HG02981 (cell line): ENCODE measurements around the gene ASIC2.
"Not testable (repeated sequence)": the region's sequence is repeated elsewhere in the genome, so short reads cannot be mapped to it uniquely, and the experiment has no call there.

Source experiments
- ATAC-seq: cut with Tn5 transposase; IDR thresholded peaks from one replicate; pipeline ENCODE4 v1.9.1; 2021; ENCODE audit warnings: mild to moderate bottlenecking, moderate library complexity; ENCODE audit not compliant: unreplicated experiment

Gene ASIC2

GRCh38 chr17:32995416-32996045, 297.6 kb downstream of the ASIC2 start:
- no peak for ATAC-seq

GRCh38 chr17:32993977-32994376, 299.1 kb downstream of the ASIC2 start:
- no peak for ATAC-seq

- no peak for ATAC-seq
Measured at GRCh38 chr17:32992321-32993033, 300.6 kb downstream of the ASIC2 start.

- no peak for ATAC-seq
Measured at GRCh38 chr17:32988481-32989101, 304.5 kb downstream of the ASIC2 start.

- not testable (repeated sequence) for ATAC-seq
Measured at GRCh38 chr17:32987868-32988267, 305.2 kb downstream of the ASIC2 start.

- ATAC-seq = not testable (repeated sequence)
Measured at GRCh38 chr17:32987453-32987805, 305.7 kb downstream of the ASIC2 start.

GRCh38 chr17:32985050-32985756, 307.9 kb downstream of the ASIC2 start:
- no peak for ATAC-seq

- not testable (repeated sequence) for ATAC-seq
Measured at GRCh38 chr17:32981611-32982010, 311.5 kb downstream of the ASIC2 start.

- no peak for ATAC-seq
Measured at GRCh38 chr17:32980230-32980629, 312.9 kb downstream of the ASIC2 start.

- ATAC-seq = no peak
Measured at GRCh38 chr17:32976605-32977004, 316.5 kb downstream of the ASIC2 start.

- ATAC-seq = no peak
Measured at GRCh38 chr17:32976131-32976530, 317.0 kb downstream of the ASIC2 start.

GRCh38 chr17:32971171-32971570, 321.9 kb downstream of the ASIC2 start:
- no peak for ATAC-seq

- ATAC-seq = peak; percentile 50
Measured at GRCh38 chr17:32970281-32970680, 322.8 kb downstream of the ASIC2 start.

GRCh38 chr17:32969231-32969630, 323.9 kb downstream of the ASIC2 start:
- not testable (repeated sequence) for ATAC-seq

GRCh38 chr17:32964541-32964940, 328.6 kb downstream of the ASIC2 start:
- ATAC-seq = no peak
